Stimulated activated CD4-positive, alpha-beta T cell treated with anti-CD3 and anti-CD28 coated beads, TNF-alpha, amount 100 ng/mL, for 4 hours (primary cell): ENCODE data around the gene UBR1.
"Not testable (repeated sequence)": the region's sequence is repeated elsewhere in the genome, so short reads cannot be mapped to it uniquely, and the experiment has no call there.

ENCODE experiments used
- DNase-seq, 3 experiments: peaks; one replicate each; pipeline ENCODE4 v3.0.0-alpha.2; 2020; ENCODE audit warnings: low read depth in 3 of 3

Gene UBR1

GRCh38 chr15:43056696-43057095 is 49.1 kb downstream of the UBR1 start:
- DNase-seq = no peak

GRCh38 chr15:43052860-43053259 is 53.0 kb downstream of the UBR1 start:
- no peak for DNase-seq

- DNase-seq = no peak
Observed at GRCh38 chr15:43048935-43049334, 56.9 kb downstream of the UBR1 start.

- no peak for DNase-seq
Observed at GRCh38 chr15:43046484-43046883, 59.4 kb downstream of the UBR1 start.

GRCh38 chr15:43042885-43043284 is 63.0 kb downstream of the UBR1 start:
- DNase-seq = no peak

- not testable (repeated sequence) for DNase-seq
Observed at GRCh38 chr15:43041085-43041484, 64.8 kb downstream of the UBR1 start.

- not testable (repeated sequence) for DNase-seq
Observed at GRCh38 chr15:43035240-43035639, 70.6 kb downstream of the UBR1 start.

GRCh38 chr15:43029476-43029875 is 76.4 kb downstream of the UBR1 start:
- DNase-seq = no peak

GRCh38 chr15:43025150-43025549 is 80.7 kb downstream of the UBR1 start:
- no peak for DNase-seq

- DNase-seq = not testable (repeated sequence)
Observed at GRCh38 chr15:43014671-43015070, 91.2 kb downstream of the UBR1 start.

GRCh38 chr15:43009206-43009605 is 96.6 kb downstream of the UBR1 start:
- no peak for DNase-seq

GRCh38 chr15:43008150-43008549 is 97.7 kb downstream of the UBR1 start:
- no peak for DNase-seq

GRCh38 chr15:43007551-43007950 is 98.3 kb downstream of the UBR1 start:
- no peak for DNase-seq

- DNase-seq = no peak
Observed at GRCh38 chr15:43006991-43007390, 98.8 kb downstream of the UBR1 start.

GRCh38 chr15:43004886-43005595 is 100.8 kb downstream of the UBR1 start:
- DNase-seq = not testable (repeated sequence)

- DNase-seq = no peak
Observed at GRCh38 chr15:42999201-42999779, 106.5 kb downstream of the UBR1 start.

GRCh38 chr15:42996871-42997270 is 109.0 kb downstream of the UBR1 start:
- no peak for DNase-seq

- no peak for DNase-seq
Observed at GRCh38 chr15:42994546-42994945, 111.3 kb downstream of the UBR1 start.

GRCh38 chr15:42992626-42993025 is 113.2 kb downstream of the UBR1 start:
- no peak for DNase-seq

GRCh38 chr15:42986693-42987342 is 119.0 kb downstream of the UBR1 start:
- no peak for DNase-seq

GRCh38 chr15:42984493-42985034 is 121.3 kb downstream of the UBR1 start:
- DNase-seq = no peak

GRCh38 chr15:42979113-42979512 is 126.7 kb downstream of the UBR1 start:
- DNase-seq = not testable (repeated sequence)
